ENCODE results near the gene KRTAP2-2.

- TF ChIP-seq HDAC6 (IDR thresholded peaks at IDR 0.05; ENCODE audit: low read depth, low read length) (no peak), BRCA1 (IDR thresholded peaks at IDR 0.05; ENCODE audit: low read depth, low read length) (no peak)
Measured at GRCh38 chr17:41052566-41052965, 2.5 kb downstream of the KRTAP2-2 start.

All from H1 (cell line).